IMR-90 (cell line): Measurements from ENCODE around the gene OR3A2.

ENCODE experiments used
- CTCF ChIP-seq: conservative IDR thresholded peaks from 2 replicates; pipeline ENCODE4 v1.5.1; 2012; ENCODE audit warnings: mild to moderate bottlenecking, low read depth, low read length, improper control_type of control experiment
- MXI1 ChIP-seq: IDR thresholded peaks from 2 replicates; pipeline ENCODE4 v1.6.1; 2012; ENCODE audit warnings: low read depth, mild to moderate bottlenecking, low read length, moderate library complexity, borderline replicate concordance

DNA sequence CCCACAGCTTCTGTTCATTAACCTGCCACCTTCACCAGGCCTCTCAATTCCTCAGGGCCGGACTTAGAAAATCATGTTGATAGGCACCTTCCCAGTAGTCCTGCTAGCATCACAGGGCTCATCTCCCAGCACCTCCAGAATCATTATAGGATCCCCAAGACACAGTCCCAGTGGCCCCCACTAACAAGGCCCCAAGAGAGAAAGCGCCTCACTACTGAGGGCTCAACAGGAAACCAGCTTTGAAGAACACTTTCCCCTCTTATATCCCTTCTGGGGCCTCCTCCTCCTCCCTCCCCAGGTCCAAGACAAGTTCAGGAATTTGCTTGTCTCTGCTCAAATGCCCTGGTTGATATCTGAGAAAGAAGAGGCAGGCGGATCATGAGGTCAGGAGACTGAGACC lies 25.0 kb upstream of the OR3A2 start, which contains the start of gene OR3A3:
- TF ChIP-seq MXI1, result no peak
- no peak for TF ChIP-seq CTCF
